GM12878 (cell line): Measurements from ENCODE around the gene GNGT2. TPM values are rescaled to one million over a fixed set of nuclear protein-coding genes. Genes with fewer than 3 reads are reported as not detected.

ENCODE experiments used
- ASH2L ChIP-seq: fragments of 300-600, 200-600 bp; sonication (generic); IDR thresholded peaks from 2 replicates; pipeline ENCODE4 v1.6.1; 2017; ENCODE audit warnings: low read depth, mild to moderate bottlenecking, borderline replicate concordance
- BHLHE40 ChIP-seq, 2 experiments: fragments of 450-650 bp in 1 of 2; IDR thresholded peaks; 2 replicates each; pipeline ENCODE4 v1.6.1; 2011 to 2017; ENCODE audit warnings: low read depth in 2 of 2, borderline replicate concordance in 1 of 2, improper control_type of control experiment in 1 of 2, low read length in 1 of 2, mild to moderate bottlenecking in 1 of 2
- EZH2 ChIP-seq: IDR thresholded peaks from 2 replicates; pipeline ENCODE4 v1.6.1; 2012; ENCODE audit warnings: low read depth, mild to moderate bottlenecking, control low read depth, inconsistent platforms, low read length, borderline replicate concordance; ENCODE audit not compliant: control insufficient read depth
- FOXM1 ChIP-seq: IDR thresholded peaks from 2 replicates; pipeline ENCODE4 v1.6.1; 2012; ENCODE audit warnings: low read depth, mild to moderate bottlenecking, inconsistent platforms, low read length, moderate library complexity
- HCFC1 ChIP-seq: fragments of 150-350 bp; IDR thresholded peaks from 2 replicates; pipeline ENCODE4 v1.6.1; 2014; ENCODE audit warnings: low read length
- KAT2A ChIP-seq: conservative IDR thresholded peaks from 2 replicates; pipeline ENCODE4 v1.6.1; 2011; ENCODE audit warnings: low read depth, low read length; ENCODE audit not compliant: control insufficient read depth
- RB1 ChIP-seq: fragments of 450-650 bp; formaldehyde crosslinking; IDR thresholded peaks from 2 replicates; pipeline ENCODE4 v1.6.1; 2017; ENCODE audit warnings: mild to moderate bottlenecking, borderline replicate concordance
- RFX5 ChIP-seq: IDR thresholded peaks from 2 replicates; pipeline ENCODE4 v1.6.1; 2011; ENCODE audit warnings: low read depth, low read length, improper control_type of control experiment
- SP1 ChIP-seq: IDR thresholded peaks from one replicate; pipeline ENCODE4 v1.6.1; 2011; ENCODE audit warnings: low read depth, low read length
- SUPT20H ChIP-seq: IDR thresholded peaks from 2 replicates; pipeline ENCODE4 v1.6.1; 2011; ENCODE audit warnings: low read depth, mild to moderate bottlenecking, low read length, moderate library complexity, borderline replicate concordance; ENCODE audit not compliant: control insufficient read depth
- TBL1XR1 ChIP-seq: IDR thresholded peaks from 2 replicates; pipeline ENCODE4 v1.6.1; 2012; ENCODE audit warnings: low read depth, low read length, improper control_type of control experiment
- ZZZ3 ChIP-seq: IDR thresholded peaks from 2 replicates; pipeline ENCODE4 v1.6.1; 2011; ENCODE audit warnings: low read depth; ENCODE audit not compliant: control insufficient read depth, insufficient read length
- polyA plus RNA-seq, 11 experiments: library from polyadenylated mRNA; depleted of rRNA in 4 of 11; unstranded in 6 of 11; stranded (reverse) in 5 of 11; fragments of >200 nt; fragmentation: Nextera tagmentation in 4 of 11; fragmentation: Illumina TruSeq in 1 of 11; extraction: Ambion mirVana in 4 of 11; extraction: Trizol in 1 of 11; gene quantifications; 1 replicate in 1 of 11; 2 replicates in 10 of 11; pipeline versions ENCODE4 v1.2.1 to v1.2.3, GENCODE V29; 2011 to 2016; ENCODE audit warnings: inconsistent platforms in 2 of 11, missing spikeins in 2 of 11, low read depth in 1 of 11
- total RNA-seq, 4 experiments: library from RNA; depleted of rRNA in 3 of 4; stranded (reverse); fragments of >200 nt in 3 of 4; fragmentation: Illumina TruSeq in 1 of 4; extraction: Trizol in 1 of 4; gene quantifications; 2 replicates each; pipeline versions ENCODE4 v1.2.1 to v1.2.3, GENCODE V29; 2013 to 2021
- TF ChIP-seq, protein P1 (sequence below): IDR thresholded peaks from 2 replicates; pipeline ENCODE4 v1.6.1; 2012; ENCODE audit warnings: low read depth, low read length, improper control_type of control experiment
- TF ChIP-seq, protein P2 (sequence below): fragments of 450-650 bp; formaldehyde crosslinking; IDR thresholded peaks from 2 replicates; pipeline ENCODE4 v1.4.0; 2020; ENCODE audit warnings: mild to moderate bottlenecking, moderate library complexity
- TF ChIP-seq, protein P3 (sequence below): fragments of 450-650 bp; IDR thresholded peaks from 2 replicates; pipeline ENCODE4 v1.6.1; 2017; ENCODE audit warnings: borderline replicate concordance
- TF ChIP-seq, protein P4 (sequence below): fragments of 450-650 bp; IDR thresholded peaks from 2 replicates; pipeline ENCODE4 v1.6.1; 2017; ENCODE audit warnings: antibody characterized with exemption, mild to moderate bottlenecking, moderate library complexity
- TF ChIP-seq, protein P5 (sequence below): fragments of 450-650 bp; IDR thresholded peaks from 2 replicates; pipeline ENCODE4 v1.6.1; 2017; ENCODE audit warnings: mild to moderate bottlenecking, low read depth, inconsistent platforms; ENCODE audit not compliant: poor library complexity, severe bottlenecking

Gene GNGT2
- total and polyA plus RNA-seq, 10 of the 15 experiments (the other 5 are each of a cell fraction or from before 2014, with no cell fraction given) = 15.3 to 60.4 (median 32.0) TPM

DNA sequence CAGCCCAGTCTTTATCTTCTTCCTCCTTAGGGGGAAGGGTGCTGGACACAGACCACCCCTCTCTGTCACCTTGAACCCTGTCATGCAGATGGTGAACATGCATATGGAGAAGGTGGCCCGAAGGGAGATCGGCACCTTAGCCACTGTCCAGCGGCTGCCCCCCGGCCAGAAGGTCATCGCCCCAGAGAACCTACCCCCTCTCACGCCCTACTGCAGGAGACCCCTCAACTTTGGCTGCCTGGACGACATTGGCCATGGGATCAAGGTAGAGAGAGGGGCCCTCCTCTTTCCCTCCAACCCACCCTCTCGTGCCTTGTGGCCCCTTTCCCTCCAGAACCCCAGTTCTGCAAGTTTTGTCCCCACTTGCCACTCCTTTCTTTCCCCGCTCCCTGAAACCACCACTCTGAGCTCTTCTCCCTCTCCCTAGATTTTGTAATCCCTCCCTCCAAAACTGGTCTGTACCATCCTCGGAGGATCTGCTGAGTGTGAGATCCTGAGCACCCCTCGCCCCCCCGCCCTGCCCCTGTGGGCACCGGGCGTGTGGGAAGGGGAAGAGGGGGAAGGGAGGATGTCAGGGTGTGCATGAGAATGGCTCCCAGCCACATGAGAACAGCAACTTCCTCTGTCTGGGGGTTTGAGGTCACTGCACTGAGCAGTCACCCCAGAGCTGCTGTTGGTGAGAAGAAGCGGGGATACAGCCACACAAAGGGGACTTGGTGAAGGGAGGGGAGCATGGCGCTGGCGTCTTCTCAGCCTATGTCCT, 7.5 kb upstream of the GNGT2 start (continued):
- TF ChIP-seq, protein P1, sequence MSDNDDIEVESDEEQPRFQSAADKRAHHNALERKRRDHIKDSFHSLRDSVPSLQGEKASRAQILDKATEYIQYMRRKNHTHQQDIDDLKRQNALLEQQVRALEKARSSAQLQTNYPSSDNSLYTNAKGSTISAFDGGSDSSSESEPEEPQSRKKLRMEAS = peak; percentile 78; the same call in 1 of the 2 replicates
- TF ChIP-seq EZH2 (no peak), SUPT20H (no peak), HCFC1 (no peak), ZZZ3 (no peak), TBL1XR1 (peak; percentile 83), RFX5 (peak; percentile 70; the same call in 1 of the 2 replicates), FOXM1 (peak; percentile 50; the same call in 1 of the 2 replicates), KAT2A (no peak), RB1 (peak; percentile 47; the same call in 1 of the 2 replicates), SP1 (peak; percentile 73), ASH2L (no peak), BHLHE40 (IDR thresholded peaks at IDR 0.05; ENCODE audit: borderline replicate concordance in 1 of 2, low read depth in 2 of 2, low read length in 1 of 2) (peak; percentile 74 to 77)
- TF ChIP-seq, protein P2, sequence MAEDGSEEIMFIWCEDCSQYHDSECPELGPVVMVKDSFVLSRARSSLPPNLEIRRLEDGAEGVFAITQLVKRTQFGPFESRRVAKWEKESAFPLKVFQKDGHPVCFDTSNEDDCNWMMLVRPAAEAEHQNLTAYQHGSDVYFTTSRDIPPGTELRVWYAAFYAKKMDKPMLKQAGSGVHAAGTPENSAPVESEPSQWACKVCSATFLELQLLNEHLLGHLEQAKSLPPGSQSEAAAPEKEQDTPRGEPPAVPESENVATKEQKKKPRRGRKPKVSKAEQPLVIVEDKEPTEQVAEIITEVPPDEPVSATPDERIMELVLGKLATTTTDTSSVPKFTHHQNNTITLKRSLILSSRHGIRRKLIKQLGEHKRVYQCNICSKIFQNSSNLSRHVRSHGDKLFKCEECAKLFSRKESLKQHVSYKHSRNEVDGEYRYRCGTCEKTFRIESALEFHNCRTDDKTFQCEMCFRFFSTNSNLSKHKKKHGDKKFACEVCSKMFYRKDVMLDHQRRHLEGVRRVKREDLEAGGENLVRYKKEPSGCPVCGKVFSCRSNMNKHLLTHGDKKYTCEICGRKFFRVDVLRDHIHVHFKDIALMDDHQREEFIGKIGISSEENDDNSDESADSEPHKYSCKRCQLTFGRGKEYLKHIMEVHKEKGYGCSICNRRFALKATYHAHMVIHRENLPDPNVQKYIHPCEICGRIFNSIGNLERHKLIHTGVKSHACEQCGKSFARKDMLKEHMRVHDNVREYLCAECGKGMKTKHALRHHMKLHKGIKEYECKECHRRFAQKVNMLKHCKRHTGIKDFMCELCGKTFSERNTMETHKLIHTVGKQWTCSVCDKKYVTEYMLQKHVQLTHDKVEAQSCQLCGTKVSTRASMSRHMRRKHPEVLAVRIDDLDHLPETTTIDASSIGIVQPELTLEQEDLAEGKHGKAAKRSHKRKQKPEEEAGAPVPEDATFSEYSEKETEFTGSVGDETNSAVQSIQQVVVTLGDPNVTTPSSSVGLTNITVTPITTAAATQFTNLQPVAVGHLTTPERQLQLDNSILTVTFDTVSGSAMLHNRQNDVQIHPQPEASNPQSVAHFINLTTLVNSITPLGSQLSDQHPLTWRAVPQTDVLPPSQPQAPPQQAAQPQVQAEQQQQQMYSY = no peak
- TF ChIP-seq, protein P3, sequence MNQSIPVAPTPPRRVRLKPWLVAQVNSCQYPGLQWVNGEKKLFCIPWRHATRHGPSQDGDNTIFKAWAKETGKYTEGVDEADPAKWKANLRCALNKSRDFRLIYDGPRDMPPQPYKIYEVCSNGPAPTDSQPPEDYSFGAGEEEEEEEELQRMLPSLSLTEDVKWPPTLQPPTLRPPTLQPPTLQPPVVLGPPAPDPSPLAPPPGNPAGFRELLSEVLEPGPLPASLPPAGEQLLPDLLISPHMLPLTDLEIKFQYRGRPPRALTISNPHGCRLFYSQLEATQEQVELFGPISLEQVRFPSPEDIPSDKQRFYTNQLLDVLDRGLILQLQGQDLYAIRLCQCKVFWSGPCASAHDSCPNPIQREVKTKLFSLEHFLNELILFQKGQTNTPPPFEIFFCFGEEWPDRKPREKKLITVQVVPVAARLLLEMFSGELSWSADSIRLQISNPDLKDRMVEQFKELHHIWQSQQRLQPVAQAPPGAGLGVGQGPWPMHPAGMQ = no peak
- TF ChIP-seq, protein P4, sequence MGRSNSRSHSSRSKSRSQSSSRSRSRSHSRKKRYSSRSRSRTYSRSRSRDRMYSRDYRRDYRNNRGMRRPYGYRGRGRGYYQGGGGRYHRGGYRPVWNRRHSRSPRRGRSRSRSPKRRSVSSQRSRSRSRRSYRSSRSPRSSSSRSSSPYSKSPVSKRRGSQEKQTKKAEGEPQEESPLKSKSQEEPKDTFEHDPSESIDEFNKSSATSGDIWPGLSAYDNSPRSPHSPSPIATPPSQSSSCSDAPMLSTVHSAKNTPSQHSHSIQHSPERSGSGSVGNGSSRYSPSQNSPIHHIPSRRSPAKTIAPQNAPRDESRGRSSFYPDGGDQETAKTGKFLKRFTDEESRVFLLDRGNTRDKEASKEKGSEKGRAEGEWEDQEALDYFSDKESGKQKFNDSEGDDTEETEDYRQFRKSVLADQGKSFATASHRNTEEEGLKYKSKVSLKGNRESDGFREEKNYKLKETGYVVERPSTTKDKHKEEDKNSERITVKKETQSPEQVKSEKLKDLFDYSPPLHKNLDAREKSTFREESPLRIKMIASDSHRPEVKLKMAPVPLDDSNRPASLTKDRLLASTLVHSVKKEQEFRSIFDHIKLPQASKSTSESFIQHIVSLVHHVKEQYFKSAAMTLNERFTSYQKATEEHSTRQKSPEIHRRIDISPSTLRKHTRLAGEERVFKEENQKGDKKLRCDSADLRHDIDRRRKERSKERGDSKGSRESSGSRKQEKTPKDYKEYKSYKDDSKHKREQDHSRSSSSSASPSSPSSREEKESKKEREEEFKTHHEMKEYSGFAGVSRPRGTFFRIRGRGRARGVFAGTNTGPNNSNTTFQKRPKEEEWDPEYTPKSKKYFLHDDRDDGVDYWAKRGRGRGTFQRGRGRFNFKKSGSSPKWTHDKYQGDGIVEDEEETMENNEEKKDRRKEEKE = no peak
- TF ChIP-seq, protein P5, sequence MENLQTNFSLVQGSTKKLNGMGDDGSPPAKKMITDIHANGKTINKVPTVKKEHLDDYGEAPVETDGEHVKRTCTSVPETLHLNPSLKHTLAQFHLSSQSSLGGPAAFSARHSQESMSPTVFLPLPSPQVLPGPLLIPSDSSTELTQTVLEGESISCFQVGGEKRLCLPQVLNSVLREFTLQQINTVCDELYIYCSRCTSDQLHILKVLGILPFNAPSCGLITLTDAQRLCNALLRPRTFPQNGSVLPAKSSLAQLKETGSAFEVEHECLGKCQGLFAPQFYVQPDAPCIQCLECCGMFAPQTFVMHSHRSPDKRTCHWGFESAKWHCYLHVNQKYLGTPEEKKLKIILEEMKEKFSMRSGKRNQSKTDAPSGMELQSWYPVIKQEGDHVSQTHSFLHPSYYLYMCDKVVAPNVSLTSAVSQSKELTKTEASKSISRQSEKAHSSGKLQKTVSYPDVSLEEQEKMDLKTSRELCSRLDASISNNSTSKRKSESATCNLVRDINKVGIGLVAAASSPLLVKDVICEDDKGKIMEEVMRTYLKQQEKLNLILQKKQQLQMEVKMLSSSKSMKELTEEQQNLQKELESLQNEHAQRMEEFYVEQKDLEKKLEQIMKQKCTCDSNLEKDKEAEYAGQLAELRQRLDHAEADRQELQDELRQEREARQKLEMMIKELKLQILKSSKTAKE = peak; percentile 82
